Measurements from ENCODE around the gene CAPG. TPM values are rescaled to one million over a fixed set of nuclear protein-coding genes. Genes with fewer than 3 reads are reported as not detected.

Gene CAPG
- polyA plus RNA-seq, 1 donor (not counting 4 experiments of a cell fraction or from before 2014, with no cell fraction given): 466 TPM

DNA sequence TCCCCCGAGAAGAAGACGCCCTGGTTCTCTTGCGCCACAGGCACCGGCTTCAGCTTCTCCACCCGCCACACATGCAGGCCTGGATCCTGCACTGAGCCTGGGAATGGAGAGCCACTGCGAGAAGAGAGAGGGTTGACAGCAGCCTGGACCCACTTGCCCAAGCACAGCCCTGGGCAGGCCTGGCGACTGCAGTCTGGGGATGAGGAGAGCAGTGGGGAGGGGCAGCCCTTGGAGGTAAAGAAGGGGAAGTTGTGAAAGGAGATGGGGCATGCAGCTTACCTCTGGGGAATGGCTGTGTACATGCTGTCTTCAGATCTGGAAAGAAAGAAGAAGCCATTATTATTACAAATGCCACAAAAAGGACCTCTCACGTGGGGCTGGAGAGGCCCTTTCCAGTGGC is 8.3 kb downstream of the CAPG start:
- FAIRE-seq (no peak), DNase-seq (ENCODE audit: low read depth, low spot score) (no peak)
- H3K27ac ChIP-seq (ENCODE audit: control insufficient read depth, insufficient read depth, low read length): no peak overlapping the region
- H2AFZ ChIP-seq (ENCODE audit: control insufficient read depth, low read length): no peak overlapping the region
- no peak overlapping the region for H3K4me3 ChIP-seq (ENCODE audit: control insufficient read depth in 2 of 3, extremely low read depth in 1 of 3, insufficient read depth in 2 of 3, low read depth in 1 of 3, low read length in 3 of 3)
- no peaks in the 10 kb centered on the region for H3K9me1 ChIP-seq (ENCODE audit: control insufficient read depth, extremely low read depth, insufficient read depth, low read length)
- no peaks in the 10 kb centered on the region for H3K27me3 ChIP-seq (ENCODE audit: control insufficient read depth, extremely low read depth, insufficient read depth, low read length)
- H3K4me2 ChIP-seq (ENCODE audit: control insufficient read depth, extremely low read depth, insufficient read depth, low read depth, low read length): no peak overlapping the region
- no peak for TF ChIP-seq EZH2 (IDR thresholded peaks at IDR 0.05; ENCODE audit: low read length)
- TF ChIP-seq, protein P1, sequence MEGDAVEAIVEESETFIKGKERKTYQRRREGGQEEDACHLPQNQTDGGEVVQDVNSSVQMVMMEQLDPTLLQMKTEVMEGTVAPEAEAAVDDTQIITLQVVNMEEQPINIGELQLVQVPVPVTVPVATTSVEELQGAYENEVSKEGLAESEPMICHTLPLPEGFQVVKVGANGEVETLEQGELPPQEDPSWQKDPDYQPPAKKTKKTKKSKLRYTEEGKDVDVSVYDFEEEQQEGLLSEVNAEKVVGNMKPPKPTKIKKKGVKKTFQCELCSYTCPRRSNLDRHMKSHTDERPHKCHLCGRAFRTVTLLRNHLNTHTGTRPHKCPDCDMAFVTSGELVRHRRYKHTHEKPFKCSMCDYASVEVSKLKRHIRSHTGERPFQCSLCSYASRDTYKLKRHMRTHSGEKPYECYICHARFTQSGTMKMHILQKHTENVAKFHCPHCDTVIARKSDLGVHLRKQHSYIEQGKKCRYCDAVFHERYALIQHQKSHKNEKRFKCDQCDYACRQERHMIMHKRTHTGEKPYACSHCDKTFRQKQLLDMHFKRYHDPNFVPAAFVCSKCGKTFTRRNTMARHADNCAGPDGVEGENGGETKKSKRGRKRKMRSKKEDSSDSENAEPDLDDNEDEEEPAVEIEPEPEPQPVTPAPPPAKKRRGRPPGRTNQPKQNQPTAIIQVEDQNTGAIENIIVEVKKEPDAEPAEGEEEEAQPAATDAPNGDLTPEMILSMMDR (optimal IDR thresholded peaks at IDR 0.05 in 1 of 3, IDR thresholded peaks at IDR 0.05 in 1 of 3, conservative IDR thresholded peaks at IDR 0.05 in 1 of 3; ENCODE audit: extremely low read depth in 1 of 3, insufficient read depth in 2 of 3, low read length in 3 of 3): no peak
- H3K9me3 ChIP-seq (ENCODE audit: control insufficient read depth, low read depth, low read length): no peaks in the 10 kb centered on the region
- H3K4me1 ChIP-seq (ENCODE audit: control insufficient read depth, extremely low read depth, insufficient read depth, low read length): peaks cover 5% of the 10 kb centered on the region
- dilution Hi-C loops (cut with MboI; ENCODE audit: extremely low pct_ligation_motif_present, low sequenced_read_pairs): no loop called here
- peaks cover 26% of the 10 kb centered on the region in 2 experiments for H3K36me3 ChIP-seq (ENCODE audit: control insufficient read depth in 2 of 2, extremely low read depth in 1 of 2, insufficient read depth in 2 of 2, low read length in 2 of 2)
- H4K20me1 ChIP-seq (ENCODE audit: control insufficient read depth, extremely low read depth, insufficient read depth, low read length): no peaks in the 10 kb centered on the region
- peaks cover 41% of the 10 kb centered on the region for H3K79me2 ChIP-seq (ENCODE audit: control insufficient read depth, insufficient read depth, low read length)
- H3K9ac ChIP-seq (ENCODE audit: control insufficient read depth, extremely low read depth, insufficient read depth, low read length): no peak overlapping the region

GRCh38 chr2:85401464-85401805 is 8.7 kb downstream of the CAPG start:
- TF ChIP-seq EZH2 (IDR thresholded peaks at IDR 0.05; ENCODE audit: low read length): no peak

More at GRCh38 chr2:85401464-85401805, 8.7 kb downstream of the CAPG start:
- no peak overlapping the region for H2AFZ ChIP-seq (ENCODE audit: control insufficient read depth, low read length)
- no peaks in the 10 kb centered on the region for H3K9me3 ChIP-seq (ENCODE audit: control insufficient read depth, low read depth, low read length)
- H3K79me2 ChIP-seq (ENCODE audit: control insufficient read depth, insufficient read depth, low read length): peaks cover 38% of the 10 kb centered on the region
- H3K27ac ChIP-seq (ENCODE audit: control insufficient read depth, insufficient read depth, low read length): no peak overlapping the region
- DNase-seq (ENCODE audit: low read depth, low spot score) (no peak), FAIRE-seq (no peak)
- H3K4me3 ChIP-seq (ENCODE audit: control insufficient read depth in 2 of 3, extremely low read depth in 1 of 3, insufficient read depth in 2 of 3, low read depth in 1 of 3, low read length in 3 of 3): no peak overlapping the region
- dilution Hi-C loops (cut with MboI; ENCODE audit: extremely low pct_ligation_motif_present, low sequenced_read_pairs): no loop called here
- no peak overlapping the region for H3K4me2 ChIP-seq (ENCODE audit: control insufficient read depth, extremely low read depth, insufficient read depth, low read depth, low read length)
- no peaks in the 10 kb centered on the region for H4K20me1 ChIP-seq (ENCODE audit: control insufficient read depth, extremely low read depth, insufficient read depth, low read length)
- no peaks in the 10 kb centered on the region for H3K27me3 ChIP-seq (ENCODE audit: control insufficient read depth, extremely low read depth, insufficient read depth, low read length)
- H3K36me3 ChIP-seq (ENCODE audit: control insufficient read depth in 2 of 2, extremely low read depth in 1 of 2, insufficient read depth in 2 of 2, low read length in 2 of 2): peaks cover 26 to 30% of the 10 kb centered on the region in 2 experiments
- H3K4me1 ChIP-seq (ENCODE audit: control insufficient read depth, extremely low read depth, insufficient read depth, low read length): peaks cover 8% of the 10 kb centered on the region
- H3K9me1 ChIP-seq (ENCODE audit: control insufficient read depth, extremely low read depth, insufficient read depth, low read length): no peaks in the 10 kb centered on the region
- H3K9ac ChIP-seq (ENCODE audit: control insufficient read depth, extremely low read depth, insufficient read depth, low read length): no peak overlapping the region

Measured in keratinocyte (primary cell).